ENCODE data around the gene CTNNA3.

- no peak for TF ChIP-seq CTCF (IDR thresholded peaks at IDR 0.05)
- TF ChIP-seq POLR2AphosphoS5 (IDR thresholded peaks at IDR 0.05) = no peak
Measured at GRCh38 chr10:66463611-66464010, 1232.4 kb downstream of the CTNNA3 start.
